ENCODE results near the gene GOLGB1. TPM values are rescaled to one million over a fixed set of nuclear protein-coding genes. Genes with fewer than 3 reads are reported as not detected.
"Not testable (repeated sequence)": the region's sequence is repeated elsewhere in the genome, so short reads cannot be mapped to it uniquely, and the experiment has no call there.

Gene GOLGB1
- polyA plus RNA-seq, 1 donor, result 98.7 TPM

- DNase-seq, result not testable (repeated sequence)
Measured at GRCh38 chr3:121688747-121689146, 60.8 kb downstream of the GOLGB1 start.

GRCh38 chr3:121681792-121682191 lies 67.7 kb downstream of the GOLGB1 start:
- DNase-seq, result no peak

GRCh38 chr3:121677141-121677540 lies 72.4 kb downstream of the GOLGB1 start:
- no peak for DNase-seq

- no peak for DNase-seq
Measured at GRCh38 chr3:121670676-121671075, 78.9 kb downstream of the GOLGB1 start.

GRCh38 chr3:121667333-121667732 lies 82.2 kb downstream of the GOLGB1 start:
- DNase-seq, result no peak

GRCh38 chr3:121665488-121665887 lies 84.1 kb downstream of the GOLGB1 start:
- DNase-seq, result no peak

- no peak for DNase-seq
Measured at GRCh38 chr3:121663171-121663847, 86.2 kb downstream of the GOLGB1 start.

GRCh38 chr3:121662742-121663141 lies 86.8 kb downstream of the GOLGB1 start:
- DNase-seq, result no peak

- no peak for DNase-seq
Measured at GRCh38 chr3:121661376-121661775, 88.2 kb downstream of the GOLGB1 start.

- DNase-seq, result no peak
Measured at GRCh38 chr3:121660356-121661171, 89.0 kb downstream of the GOLGB1 start, which contains the start of gene HCLS1. TSS of gene HCLS1 (minus strand) at chr3:121660903. CDS start at chr3:121658347, 2,556 bp downstream.

GRCh38 chr3:121659586-121659985 lies 90.0 kb downstream of the GOLGB1 start:
- no peak for DNase-seq

GRCh38 chr3:121658716-121659435 lies 90.7 kb downstream of the GOLGB1 start:
- no peak for DNase-seq

GRCh38 chr3:121654493-121655385 lies 94.8 kb downstream of the GOLGB1 start:
- DNase-seq, result no peak

- DNase-seq, result no peak
Measured at GRCh38 chr3:121651684-121652083, 97.9 kb downstream of the GOLGB1 start.

GRCh38 chr3:121649645-121650044 lies 99.9 kb downstream of the GOLGB1 start:
- DNase-seq, result no peak

- DNase-seq, result no peak
Measured at GRCh38 chr3:121648219-121648958, 101.2 kb downstream of the GOLGB1 start.

GRCh38 chr3:121645054-121645453 lies 104.5 kb downstream of the GOLGB1 start:
- DNase-seq, result no peak

- no peak for DNase-seq
Measured at GRCh38 chr3:121642601-121643314, 106.8 kb downstream of the GOLGB1 start.

- no peak for DNase-seq
Measured at GRCh38 chr3:121641127-121641526, 108.4 kb downstream of the GOLGB1 start.

- DNase-seq, result no peak
Measured at GRCh38 chr3:121637922-121638321, 111.6 kb downstream of the GOLGB1 start.

Data from left kidney (tissue), 2 donors.